Fibroblast of skin of right biceps (primary cell): ENCODE measurements around the gene GALNT1.
A peak's percentile ranks its signal among the peaks of the same experiment; 100 is the strongest.

ENCODE experiments used
- DNase-seq: peaks from one replicate; pipeline ENCODE4 v3.0.0-alpha.2; 2013

Gene GALNT1

DNA sequence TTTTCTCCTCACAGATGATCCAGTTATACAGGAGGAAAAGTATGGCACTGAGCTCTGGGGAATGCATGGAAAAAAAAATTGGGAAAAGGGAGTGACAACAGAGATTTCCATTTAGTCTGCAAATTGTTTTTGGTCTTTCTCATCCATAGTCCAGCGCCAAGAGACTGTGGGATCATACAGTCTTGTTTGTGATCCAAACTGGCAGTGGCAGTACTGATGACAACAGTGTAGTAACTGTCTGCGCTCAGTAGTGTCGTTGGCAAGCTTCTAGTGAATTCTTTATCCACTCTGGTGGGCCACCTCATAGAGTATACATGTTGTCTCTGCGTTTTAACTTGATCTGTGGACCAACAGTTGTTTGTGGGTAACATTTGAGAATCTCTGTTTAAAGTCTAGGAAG is 37.9 kb downstream of the GALNT1 start:
- DNase-seq = peak; percentile 15

DNA sequence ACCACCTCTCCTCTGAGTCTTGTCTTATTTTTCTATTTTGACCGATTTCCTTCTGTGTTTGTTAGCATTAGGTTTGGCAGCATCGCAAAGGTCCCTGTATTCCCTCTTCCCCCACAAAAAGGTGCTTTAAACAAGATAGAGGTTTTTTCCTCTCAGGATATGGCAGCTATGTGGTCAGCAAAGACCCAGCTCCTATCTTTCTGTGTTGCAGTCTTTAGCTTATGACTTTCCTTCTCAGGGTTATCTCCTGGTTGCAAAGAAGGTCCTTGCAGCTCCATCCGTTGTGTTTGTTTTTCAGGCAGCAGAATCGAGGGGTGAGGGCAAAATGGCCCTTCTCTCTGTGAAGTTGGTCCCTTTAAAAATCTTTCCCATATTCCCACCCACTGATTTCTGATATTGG is 38.4 kb downstream of the GALNT1 start:
- DNase-seq = no peak

DNA sequence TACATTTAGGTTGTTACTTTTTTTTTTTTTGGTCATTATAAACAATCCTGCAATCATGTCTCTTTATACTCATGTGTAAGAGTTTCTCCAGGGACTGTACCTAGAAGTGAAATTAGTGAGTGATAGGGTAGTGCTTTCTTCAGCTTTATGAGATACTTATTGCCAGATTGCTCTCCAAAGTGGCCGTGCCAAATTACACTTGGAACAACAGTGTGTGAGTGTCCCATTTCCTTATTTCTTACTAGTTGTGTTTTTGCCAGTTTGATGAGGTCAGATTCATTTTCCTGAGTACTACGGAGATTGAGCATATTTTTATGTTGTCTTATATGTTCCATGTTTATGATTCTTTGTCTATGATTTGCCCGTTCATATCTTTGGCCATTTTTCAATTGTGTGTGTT is 39.2 kb downstream of the GALNT1 start:
- DNase-seq = no peak

DNA sequence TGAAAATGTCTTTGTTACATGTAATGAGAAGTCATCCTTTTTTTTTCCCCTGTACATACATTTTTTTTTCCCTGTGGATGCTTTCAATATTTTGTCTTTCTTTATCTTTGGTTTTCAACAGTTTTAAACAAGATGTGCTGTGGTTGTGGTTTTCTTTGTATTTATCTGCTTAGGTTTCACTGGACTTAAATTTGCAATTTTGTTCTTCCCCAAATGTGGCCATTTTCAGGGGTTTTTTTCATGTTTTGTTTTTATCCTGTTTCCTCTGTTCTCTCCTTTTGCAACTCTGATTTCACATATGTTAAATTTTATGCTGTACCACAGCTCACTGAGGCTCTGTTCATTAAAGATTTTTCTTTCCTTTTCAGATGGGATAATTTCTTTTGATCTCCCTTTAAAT is 41.7 kb downstream of the GALNT1 start:
- no peak for DNase-seq

DNA sequence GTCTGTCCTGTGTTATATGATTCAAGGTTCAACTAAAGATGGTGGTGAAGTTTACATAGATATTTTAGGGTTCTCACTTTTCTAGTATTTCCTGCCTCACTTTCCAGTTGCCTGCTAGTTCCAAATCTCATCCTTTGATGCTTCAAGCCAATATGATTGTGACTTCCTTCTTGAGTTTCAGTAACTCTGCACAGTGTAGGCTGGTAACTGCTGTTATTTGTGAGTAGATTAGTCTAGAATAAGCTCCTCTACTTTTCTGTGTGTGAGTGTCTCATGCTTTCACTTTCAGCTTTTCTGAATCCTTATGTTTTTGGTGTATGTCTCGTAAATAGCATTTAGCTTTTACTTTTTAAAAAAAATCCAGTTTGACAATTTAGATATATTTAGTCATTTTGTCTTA is 42.6 kb downstream of the GALNT1 start:
- no peak for DNase-seq

DNA sequence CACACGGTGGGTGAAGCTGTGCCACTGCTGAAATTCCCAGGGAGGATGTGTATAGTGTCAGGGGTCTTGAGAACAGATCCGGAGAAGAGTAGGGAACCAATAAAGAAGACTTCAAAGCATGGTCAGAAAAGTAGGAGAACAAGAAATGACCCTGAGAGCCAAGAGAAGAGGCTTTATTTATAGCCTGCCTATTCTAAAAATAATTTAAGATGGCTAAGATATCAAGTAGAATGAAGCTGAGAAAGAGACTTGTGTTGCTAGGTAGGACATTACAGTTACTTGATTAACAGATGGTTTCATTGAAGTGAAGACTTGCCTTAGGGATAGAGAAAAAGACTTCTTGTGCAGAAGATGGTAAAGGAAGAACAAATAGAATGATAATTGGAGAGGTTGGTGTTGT is 43.7 kb downstream of the GALNT1 start:
- no peak for DNase-seq

DNA sequence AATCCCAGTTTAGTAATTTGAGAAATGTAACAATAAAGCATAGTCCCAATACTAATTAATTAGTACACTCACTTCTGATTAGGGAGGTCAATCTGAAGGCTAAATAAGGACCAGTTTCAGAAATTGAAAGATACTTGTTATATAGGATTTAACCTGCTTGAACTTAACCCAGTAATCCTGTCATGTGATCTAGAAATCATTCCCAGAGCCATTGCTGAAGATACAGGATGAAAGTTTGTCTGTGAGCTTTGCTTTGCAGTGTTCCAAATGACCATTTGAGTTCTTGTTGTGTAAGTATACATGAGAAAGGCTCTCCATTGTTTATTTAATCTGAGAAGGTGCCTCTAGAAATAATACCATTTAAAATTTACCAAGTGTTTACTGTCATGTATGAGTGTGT is 52.2 kb downstream of the GALNT1 start:
- no peak for DNase-seq

DNA sequence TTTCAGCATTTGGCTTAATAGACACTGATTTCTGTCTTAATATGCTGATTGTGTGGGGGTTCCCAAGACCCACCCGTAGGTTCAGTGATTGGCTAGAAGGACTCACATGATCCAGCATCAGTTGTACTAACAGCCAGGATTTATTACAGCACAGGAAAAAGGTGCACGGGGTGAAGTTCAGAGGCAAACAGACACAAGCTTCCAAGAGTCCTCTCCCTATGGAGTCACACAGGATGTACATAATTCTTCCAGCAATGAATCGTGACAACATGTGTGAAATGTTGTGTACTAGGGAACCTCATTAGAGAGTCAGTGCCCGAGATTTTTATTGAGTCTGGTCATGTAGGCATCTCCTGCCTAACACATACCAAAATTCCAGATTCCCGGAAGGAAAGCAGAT is 52.8 kb downstream of the GALNT1 start:
- DNase-seq = peak; percentile 37

DNA sequence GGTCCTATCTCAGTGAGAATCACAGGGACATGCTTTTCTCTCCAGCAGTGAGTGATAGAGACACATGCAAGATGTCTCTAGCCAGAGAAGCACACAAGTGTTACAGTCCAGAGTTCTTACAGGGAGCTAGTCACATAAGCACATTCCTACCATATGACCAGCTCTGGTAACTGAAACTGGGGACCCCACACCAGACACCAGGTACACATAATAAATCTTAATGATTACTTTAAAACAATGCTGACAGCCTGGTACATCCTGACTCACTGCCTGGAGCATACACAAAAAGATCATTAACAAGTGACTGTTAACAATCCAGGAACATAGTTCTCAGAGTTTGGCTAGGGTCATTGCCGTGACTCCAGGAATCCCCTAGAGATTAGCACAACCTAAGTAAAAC is 53.6 kb downstream of the GALNT1 start:
- peak; percentile 80 for DNase-seq

DNA sequence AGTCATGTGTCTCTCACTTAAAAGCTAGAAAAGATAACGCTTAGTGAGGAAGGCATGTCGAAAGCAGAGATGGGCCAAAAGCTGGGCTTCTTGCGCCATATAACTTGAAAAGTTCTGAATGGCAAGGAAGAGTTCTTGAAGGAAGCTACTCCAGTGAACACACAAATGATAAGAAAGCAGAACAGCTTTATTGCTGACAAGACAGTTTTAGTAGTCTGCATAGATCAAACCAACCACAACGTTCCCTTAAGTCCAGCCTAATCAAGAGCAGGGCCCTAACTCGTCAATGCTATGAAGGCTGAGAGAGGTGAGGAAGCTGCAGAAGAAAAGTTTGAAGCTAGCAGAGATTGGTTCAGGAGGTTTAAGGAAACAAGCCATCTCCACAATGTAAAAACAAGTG is 55.7 kb downstream of the GALNT1 start:
- no peak for DNase-seq

DNA sequence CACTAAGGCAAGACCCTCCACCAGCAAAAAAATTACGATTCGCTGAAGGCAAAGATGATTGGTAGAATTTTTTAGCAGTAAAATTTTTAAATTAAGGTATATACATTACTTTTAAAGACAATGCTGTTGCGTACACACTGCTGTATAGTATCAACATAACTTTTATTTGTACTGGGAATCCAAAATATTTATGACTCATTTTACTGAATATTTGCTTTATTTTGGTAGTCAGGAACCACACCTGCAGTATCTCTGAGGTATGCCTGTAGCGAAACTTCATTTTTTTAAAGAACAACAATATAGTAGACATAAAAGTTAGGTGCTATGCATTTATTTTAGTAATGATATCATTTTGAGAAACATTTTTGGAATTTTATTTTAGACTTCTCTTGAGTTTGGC is 57.8 kb downstream of the GALNT1 start:
- DNase-seq = no peak

DNA sequence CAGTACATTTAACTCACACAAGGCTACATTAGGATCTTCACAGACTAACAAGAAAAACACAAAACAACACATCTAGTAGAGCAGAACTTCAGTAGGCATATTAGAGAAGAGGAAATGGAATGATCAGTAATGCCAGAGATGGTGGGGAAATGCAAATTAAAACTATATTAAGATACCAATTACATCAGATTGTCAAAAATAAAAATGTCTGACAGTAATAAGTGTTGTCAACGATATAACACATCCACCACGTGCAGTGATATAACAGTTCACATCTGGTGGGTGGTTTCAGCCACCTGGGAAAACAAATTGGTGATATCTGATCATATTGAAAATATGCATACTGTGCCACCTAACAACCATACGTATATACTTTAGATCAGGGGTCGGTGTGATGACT is 59.9 kb downstream of the GALNT1 start:
- DNase-seq = no peak

DNA sequence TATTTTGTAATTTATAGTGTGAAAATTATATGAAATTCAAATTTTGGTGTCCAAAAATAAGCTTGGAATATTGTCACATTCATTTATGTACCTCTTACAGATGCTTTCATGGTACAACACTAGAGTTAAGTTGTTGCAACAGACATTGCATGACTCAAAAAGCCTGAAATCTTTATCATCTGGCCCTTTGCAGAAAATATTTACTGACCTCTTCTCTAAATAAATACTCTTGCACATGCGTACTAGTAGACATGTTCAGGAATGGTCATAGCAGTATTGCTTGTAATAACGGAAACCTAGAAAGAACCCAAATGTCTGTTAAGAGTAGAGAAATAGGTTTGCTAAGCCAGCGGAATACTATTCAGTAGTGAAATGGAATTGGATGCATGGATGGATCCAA is 60.4 kb downstream of the GALNT1 start:
- no peak for DNase-seq

DNA sequence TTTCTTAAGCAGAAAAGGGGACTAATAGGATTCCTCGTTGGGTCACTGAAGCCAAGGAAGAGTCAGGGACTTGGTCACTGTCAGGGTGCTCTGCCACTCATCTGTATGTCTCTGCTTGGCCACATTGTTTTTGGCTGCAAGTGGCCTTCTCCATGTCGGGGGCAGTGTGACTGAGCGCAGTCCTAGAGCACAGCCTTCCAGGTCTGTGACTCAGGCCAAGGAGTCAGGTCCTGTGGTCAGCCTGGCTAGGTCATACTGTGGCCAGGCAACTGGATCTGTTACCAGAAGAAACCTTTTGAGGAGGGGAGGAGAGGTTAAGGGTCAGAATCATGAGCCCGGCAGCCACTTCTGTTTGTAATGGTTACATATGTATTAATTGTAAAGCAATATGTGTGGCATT is 61.3 kb downstream of the GALNT1 start:
- DNase-seq = no peak

DNA sequence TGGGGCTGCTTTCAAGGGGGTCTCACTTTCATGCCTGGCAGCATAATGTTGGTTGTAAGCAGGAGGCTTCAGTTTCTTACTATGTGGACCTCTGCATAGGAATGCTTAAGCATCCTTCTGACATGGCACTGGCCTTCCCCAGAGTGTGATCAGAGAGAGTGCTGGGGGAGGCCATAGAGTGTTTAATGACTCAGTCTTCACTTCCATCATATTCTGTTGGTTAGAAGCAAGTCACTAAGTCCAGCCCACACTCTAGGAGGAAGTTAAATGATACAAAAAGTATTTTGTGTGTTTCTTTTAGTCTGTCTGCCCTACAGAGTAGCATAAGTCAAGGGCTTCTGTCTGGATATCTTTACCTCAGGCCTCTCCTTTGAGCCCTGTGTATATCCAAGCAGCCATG is 64.9 kb downstream of the GALNT1 start:
- DNase-seq = no peak

DNA sequence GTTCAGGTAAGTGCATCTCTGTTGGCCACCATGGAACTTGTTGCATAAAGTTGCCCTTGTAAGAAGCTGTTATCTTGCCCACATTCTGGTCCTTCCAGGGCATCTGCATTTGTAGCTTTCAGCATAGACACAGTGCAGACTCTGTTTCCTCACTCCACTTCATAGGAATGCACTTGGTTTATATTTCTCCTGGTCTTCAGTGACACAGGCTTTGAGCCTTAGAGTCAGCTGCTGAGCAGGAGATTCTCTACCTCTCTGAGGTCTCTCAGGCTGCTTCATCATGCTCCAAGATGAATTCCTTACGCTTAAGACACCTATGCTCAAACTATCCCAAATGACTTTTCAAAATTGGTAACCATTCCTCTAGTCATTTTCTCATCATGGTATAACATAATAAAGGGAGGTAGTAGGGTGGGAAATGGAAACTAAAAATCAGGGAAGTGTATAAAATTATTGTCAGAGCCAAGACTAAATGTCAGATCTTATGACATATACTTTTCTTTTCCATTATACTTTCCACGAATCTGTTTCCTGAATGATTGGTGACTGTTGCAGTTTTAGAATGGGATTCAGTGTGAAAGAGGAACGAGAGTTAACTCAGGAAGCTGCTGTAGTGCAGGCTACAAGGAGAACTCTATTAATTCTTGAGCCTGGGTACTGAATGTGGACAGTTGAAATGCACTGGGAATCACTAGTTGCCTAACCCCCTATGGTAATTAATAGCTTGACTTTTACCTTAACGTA is 72.0 kb downstream of the GALNT1 start:
- no peak for DNase-seq

DNA sequence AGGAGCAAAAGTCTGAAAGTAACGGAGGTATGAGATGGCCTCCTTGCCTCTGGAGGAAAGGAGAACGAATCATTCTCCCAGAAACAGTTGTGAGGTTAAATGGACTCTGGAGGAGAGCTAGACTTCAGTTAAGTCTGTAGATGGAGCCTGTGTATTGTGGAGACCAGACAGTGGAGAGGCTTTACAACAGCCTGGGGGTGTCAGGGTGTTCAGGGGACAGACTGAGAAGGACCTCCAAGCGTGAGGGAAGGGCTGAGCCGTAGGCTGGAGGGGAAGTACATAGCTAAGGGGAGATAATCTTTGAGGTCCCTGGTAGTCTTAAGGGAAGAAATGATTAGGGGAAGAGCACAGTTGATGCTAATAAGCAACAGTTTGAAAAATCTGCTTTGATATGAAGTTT is 76.6 kb downstream of the GALNT1 start:
- DNase-seq = no peak

DNA sequence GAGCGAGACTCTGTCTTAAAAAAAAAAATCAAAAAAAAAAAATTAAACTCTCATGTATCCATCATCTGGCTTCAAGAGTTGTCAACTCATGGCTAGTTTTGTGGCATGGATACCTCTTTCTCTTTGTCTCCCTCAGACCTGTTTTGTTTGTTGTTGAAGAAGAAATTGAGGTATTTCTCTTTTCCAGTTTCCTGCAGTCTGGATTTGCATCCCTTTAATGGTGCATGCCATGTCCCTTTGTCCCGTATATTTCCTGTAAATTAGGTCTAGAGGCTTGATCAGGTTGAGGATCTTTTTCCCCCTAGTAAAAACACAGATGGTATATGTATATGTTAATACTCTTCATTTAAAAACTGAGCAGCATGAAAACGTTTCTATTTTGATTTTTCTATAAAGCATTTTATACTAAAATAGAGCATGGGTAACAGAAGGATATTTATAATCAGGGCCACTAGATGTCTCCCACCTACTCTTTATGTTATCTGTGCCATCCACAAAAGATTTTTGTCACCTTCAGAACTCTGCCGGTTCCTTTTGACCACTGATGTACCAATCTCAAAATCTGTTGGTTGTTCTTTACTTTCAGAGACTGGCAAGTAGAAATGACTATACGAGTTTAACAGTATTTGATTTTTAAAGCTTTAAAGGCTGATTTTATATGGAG is 80.1 kb downstream of the GALNT1 start:
- no peak for DNase-seq

DNA sequence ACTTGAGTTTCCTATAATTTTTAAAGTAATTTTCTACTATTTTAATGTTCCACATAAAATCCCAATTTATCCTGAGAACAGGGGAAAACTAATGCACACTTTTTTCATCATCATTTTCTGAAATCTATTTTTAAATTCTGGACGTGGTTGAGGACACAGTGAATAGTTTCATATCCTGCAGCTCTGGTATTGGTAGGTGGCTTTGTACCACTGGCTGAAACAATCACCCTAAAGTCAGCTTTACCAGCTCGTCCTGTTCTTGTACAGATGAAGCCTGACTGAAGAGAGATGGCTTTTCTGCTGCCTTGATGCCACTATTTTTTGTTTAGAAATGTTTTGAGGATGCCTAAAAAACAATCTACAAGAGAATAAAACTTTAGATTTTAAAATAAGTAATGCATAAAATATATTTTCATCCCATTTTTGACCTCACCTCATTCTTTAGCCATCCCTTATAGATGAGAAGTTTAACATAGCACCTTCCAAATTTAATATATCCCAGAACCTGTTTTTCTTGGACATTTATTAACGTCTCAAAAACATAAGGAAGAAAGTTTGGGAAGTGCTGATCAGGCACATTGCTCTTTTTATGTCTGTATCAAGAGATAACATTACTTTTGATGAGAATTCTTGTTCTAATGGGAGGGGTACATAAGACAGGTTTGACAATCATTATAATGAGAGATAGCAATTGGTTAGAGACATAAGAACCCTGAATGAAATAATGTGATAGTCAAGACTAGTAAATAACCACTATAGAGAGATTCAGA is 80.9 kb downstream of the GALNT1 start:
- no peak for DNase-seq

DNA sequence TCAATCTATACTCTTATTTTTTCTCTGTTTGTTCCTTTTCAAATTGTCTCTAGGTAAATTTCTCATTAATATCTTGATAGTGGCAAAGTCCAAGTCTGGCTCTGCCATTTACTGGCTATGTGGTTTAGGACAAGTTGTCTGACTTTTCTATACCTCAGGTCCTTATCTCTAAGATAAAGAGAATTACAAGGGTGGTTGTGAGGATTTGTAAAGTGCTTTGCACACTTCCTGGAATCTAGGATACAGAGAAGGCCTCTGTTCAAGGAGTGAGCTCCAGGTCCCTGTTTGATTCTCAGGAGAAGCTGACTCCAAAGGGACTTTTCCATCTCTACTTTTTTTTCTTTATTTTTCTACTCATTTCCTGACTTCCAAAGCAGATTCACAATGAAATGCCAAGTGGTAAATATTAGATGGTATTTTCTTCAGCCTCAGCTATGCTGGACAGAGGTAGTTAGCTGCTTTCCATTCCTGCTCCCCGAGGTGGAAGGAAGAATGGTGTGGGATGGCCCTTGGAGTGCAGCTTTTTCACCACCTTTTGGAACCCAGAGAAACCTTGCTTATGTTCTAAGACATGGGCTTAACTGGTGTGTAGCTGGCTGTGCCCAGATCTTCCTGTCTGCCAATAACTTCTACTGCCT is 90.5 kb downstream of the GALNT1 start:
- no peak for DNase-seq

DNA sequence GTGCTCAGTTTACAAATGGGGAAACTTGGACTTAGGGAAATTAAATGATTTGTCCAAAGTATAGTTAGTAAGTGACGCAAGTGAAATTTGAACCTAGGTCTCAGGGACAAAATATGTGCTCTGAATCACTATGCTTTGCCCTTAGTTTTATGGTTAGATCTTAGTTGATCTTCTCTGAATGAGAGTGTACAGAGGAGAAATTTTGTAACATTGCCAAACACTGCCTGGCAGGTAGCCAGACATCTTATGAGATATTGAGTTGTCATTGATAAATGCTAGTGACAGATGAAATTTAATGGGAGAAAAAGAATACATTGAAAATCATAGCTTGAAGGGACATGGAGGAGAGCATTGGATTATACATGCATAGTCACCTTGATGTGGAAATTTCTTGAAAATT is 91.4 kb downstream of the GALNT1 start:
- peak; percentile 45 for DNase-seq

DNA sequence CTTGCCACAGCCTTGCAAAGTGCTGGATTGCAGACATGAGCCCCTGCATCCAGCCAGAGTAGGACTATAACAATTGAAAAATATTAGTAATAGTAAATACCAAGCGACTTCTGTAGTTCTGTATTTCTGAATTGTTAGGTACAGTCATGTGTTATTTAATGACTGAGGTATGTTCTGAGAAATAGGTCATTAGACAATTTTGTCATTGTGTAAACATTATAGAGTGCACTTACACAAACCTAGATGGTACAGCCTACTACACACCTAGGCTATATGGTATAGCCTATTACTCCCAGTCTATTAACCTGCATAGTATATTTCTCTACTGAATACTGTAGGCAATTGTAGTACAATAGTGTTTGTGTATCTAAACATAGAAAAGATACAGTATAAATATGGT is 92.1 kb downstream of the GALNT1 start:
- no peak for DNase-seq

DNA sequence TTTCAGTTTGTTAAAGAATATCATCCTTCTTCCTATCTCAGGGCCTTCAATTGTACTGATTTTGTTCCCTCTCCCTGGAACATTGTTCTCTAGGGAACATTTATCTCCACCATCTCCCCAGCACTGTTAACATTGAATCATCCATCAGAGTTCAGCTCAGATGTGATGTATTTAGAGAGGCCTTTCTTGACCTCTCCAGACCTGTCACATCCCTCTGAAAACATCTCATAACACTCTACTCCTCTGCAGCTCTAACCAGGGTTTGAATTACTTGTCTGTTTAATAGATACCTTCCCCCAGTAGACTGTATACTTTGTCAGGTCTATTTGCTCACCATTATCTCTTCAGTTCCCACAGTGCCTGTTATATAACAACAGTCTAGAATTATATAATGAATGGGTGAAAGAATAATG is 98.6 kb downstream of the GALNT1 start:
- no peak for DNase-seq
